WTC11 (cell line): ENCODE measurements around the gene PKP2.

ENCODE experiments used
- CBFB ChIP-seq: sonication (generic); formaldehyde crosslinking; IDR thresholded peaks from 2 replicates; pipeline ENCODE4 v1.8.1; 2022; ENCODE audit warnings: mild to moderate bottlenecking, low read depth, missing genetic modification reagents
- TF ChIP-seq, protein P1 (sequence below): fragments of 200-600 bp; IDR thresholded peaks from 2 replicates; pipeline ENCODE4 v1.8.0; 2022; ENCODE audit warnings: antibody characterized with exemption

DNA sequence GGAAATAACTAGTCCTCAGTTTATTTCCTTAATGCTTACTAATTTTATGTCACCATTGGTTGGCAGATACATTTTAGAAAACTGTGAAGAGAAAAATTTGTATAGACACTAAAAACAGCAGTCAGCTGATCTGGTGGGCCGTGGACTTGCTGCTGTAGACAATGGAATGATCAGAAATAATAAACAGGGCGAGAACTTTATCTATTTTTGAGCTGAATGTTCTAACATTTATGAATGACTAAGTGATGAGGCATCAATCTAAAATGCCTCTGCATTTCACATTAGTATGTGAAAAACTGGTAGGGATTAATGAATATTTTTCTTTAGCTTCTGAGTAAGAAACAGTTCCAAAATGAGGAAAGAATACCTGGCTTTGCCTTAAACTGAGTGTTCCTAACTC, 24.8 kb upstream of the PKP2 start:
- TF ChIP-seq, protein P1, sequence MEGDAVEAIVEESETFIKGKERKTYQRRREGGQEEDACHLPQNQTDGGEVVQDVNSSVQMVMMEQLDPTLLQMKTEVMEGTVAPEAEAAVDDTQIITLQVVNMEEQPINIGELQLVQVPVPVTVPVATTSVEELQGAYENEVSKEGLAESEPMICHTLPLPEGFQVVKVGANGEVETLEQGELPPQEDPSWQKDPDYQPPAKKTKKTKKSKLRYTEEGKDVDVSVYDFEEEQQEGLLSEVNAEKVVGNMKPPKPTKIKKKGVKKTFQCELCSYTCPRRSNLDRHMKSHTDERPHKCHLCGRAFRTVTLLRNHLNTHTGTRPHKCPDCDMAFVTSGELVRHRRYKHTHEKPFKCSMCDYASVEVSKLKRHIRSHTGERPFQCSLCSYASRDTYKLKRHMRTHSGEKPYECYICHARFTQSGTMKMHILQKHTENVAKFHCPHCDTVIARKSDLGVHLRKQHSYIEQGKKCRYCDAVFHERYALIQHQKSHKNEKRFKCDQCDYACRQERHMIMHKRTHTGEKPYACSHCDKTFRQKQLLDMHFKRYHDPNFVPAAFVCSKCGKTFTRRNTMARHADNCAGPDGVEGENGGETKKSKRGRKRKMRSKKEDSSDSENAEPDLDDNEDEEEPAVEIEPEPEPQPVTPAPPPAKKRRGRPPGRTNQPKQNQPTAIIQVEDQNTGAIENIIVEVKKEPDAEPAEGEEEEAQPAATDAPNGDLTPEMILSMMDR, result no peak
- no peak for TF ChIP-seq CBFB
